Neuronal stem cell (in vitro differentiated cells): ENCODE data around the gene KRTAP22-1. TPM values are rescaled to one million over a fixed set of nuclear protein-coding genes. Genes with fewer than 3 reads are reported as not detected.

ENCODE experiments used
- DNase-seq: peaks from one replicate; pipeline ENCODE4 v3.0.0-alpha.2; 2013; ENCODE audit warnings: low spot score
- H2AFZ ChIP-seq: one replicate; pipeline ENCODE4 v1.6.1; 2013; ENCODE audit warnings: mild to moderate bottlenecking, low read length, inconsistent platforms
- H2AK5ac ChIP-seq: 2 replicates; pipeline ENCODE4 v1.6.1; 2013; ENCODE audit warnings: low read depth, mild to moderate bottlenecking, inconsistent platforms, low read length, moderate library complexity, mixed read lengths
- H2BK120ac ChIP-seq: 2 replicates; pipeline ENCODE4 v1.6.1; 2013; ENCODE audit warnings: low read depth, mild to moderate bottlenecking, inconsistent platforms, low read length, moderate library complexity, mixed read lengths
- H2BK12ac ChIP-seq: one replicate; pipeline ENCODE4 v1.6.1; 2013; ENCODE audit warnings: low read length, inconsistent platforms
- H2BK15ac ChIP-seq: 2 replicates; pipeline ENCODE4 v1.6.1; 2013; ENCODE audit warnings: mild to moderate bottlenecking, low read length, inconsistent platforms, mixed read lengths
- H2BK5ac ChIP-seq: one replicate; pipeline ENCODE4 v1.6.1; 2013; ENCODE audit warnings: inconsistent platforms, mild to moderate bottlenecking, low read length, moderate library complexity
- H3K14ac ChIP-seq: one replicate; pipeline ENCODE4 v1.6.1; 2013; ENCODE audit warnings: low read length, inconsistent platforms
- H3K18ac ChIP-seq: 2 replicates; pipeline ENCODE4 v1.6.1; 2013; ENCODE audit warnings: low read length, inconsistent platforms
- H3K23ac ChIP-seq: 2 replicates; pipeline ENCODE4 v1.6.1; 2013; ENCODE audit warnings: low read depth, mild to moderate bottlenecking, mixed read lengths, low read length, inconsistent platforms; ENCODE audit not compliant: poor library complexity
- H3K27ac ChIP-seq: replicated peaks from 3 replicates; pipeline ENCODE4 v1.5.1; 2013; ENCODE audit warnings: low read length, inconsistent platforms
- H3K27me3 ChIP-seq, 3 experiments: 2 replicates each; pipeline ENCODE4 v1.6.1; 2013; ENCODE audit warnings: low read length in 3 of 3, mild to moderate bottlenecking in 2 of 3, inconsistent platforms in 1 of 3, low read depth in 1 of 3, mixed read lengths in 1 of 3, moderate library complexity in 1 of 3; ENCODE audit not compliant: control insufficient read depth in 3 of 3, insufficient read depth in 3 of 3
- H3K36me3 ChIP-seq, 2 donors: replicated peaks in 1 of 2; 2 replicates each; pipeline ENCODE4 v1.6.1; 2013; ENCODE audit warnings: low read length in 2 of 2; ENCODE audit not compliant: control insufficient read depth in 2 of 2, insufficient read depth in 2 of 2
- H3K4ac ChIP-seq: 2 replicates; pipeline ENCODE4 v1.6.1; 2013; ENCODE audit warnings: inconsistent platforms, mild to moderate bottlenecking, low read length, moderate library complexity
- H3K4me1 ChIP-seq, 2 donors: 1 replicate in 1 of 2; 2 replicates in 1 of 2; pipeline ENCODE4 v1.6.1; 2013; ENCODE audit warnings: low read length in 2 of 2, low read depth in 1 of 2; ENCODE audit not compliant: control insufficient read depth in 2 of 2, insufficient read depth in 1 of 2
- H3K4me2 ChIP-seq: one replicate; pipeline ENCODE4 v1.6.1; 2013; ENCODE audit warnings: mild to moderate bottlenecking, low read length, inconsistent platforms; ENCODE audit not compliant: insufficient read depth, poor library complexity, severe bottlenecking
- H3K4me3 ChIP-seq, 2 donors: 2 replicates each; pipeline ENCODE4 v1.5.1; 2013; ENCODE audit warnings: low read length in 2 of 2, mild to moderate bottlenecking in 2 of 2, inconsistent platforms in 1 of 2, moderate library complexity in 1 of 2
- H3K79me1 ChIP-seq: one replicate; pipeline ENCODE4 v1.6.1; 2013; ENCODE audit warnings: low read depth, mild to moderate bottlenecking, inconsistent platforms, low read length, moderate library complexity
- H3K9ac ChIP-seq: one replicate; pipeline ENCODE4 v1.6.1; 2013; ENCODE audit warnings: mild to moderate bottlenecking, low read depth, low read length, inconsistent platforms; ENCODE audit not compliant: poor library complexity
- H3K9me3 ChIP-seq, 2 donors: replicated peaks in 1 of 2; 2 replicates each; pipeline versions ENCODE3 to v1.6.1; 2013; ENCODE audit warnings: low read length in 2 of 2, mild to moderate bottlenecking in 2 of 2, inconsistent platforms in 1 of 2, low read depth in 1 of 2, mixed read lengths in 1 of 2, moderate library complexity in 1 of 2; ENCODE audit not compliant: control insufficient read depth in 2 of 2, insufficient read depth in 1 of 2
- H4K8ac ChIP-seq: one replicate; pipeline ENCODE4 v1.6.1; 2013; ENCODE audit warnings: low read depth, mild to moderate bottlenecking, inconsistent platforms, low read length, moderate library complexity
- H4K91ac ChIP-seq: one replicate; pipeline ENCODE4 v1.6.1; 2013; ENCODE audit warnings: low read length, low read depth, mild to moderate bottlenecking, inconsistent platforms; ENCODE audit not compliant: poor library complexity
- WGBS, 2 donors: extraction: QIAGEN DNeasy Blood & Tissue Kit; methylation state at CpG; one replicate each; pipeline ENCODE4 v1.1.7; 2013; ENCODE audit warnings: missing lambda C conversion rate in 2 of 2, mixed read lengths in 1 of 2; ENCODE audit not compliant: insufficient read length in 2 of 2, insufficient replicate concordance in 1 of 2; ENCODE audit errors: extremely low coverage in 2 of 2; 5-methylcytosine and 5-hydroxymethylcytosine counted together
- polyA plus RNA-seq, 2 experiments: library from polyadenylated mRNA; stranded (reverse); fragments of 200-250 nt; gene quantifications; one replicate each; pipeline ENCODE4 v1.2.3, GENCODE V29; 2013

The KRTAP22-1 gene
- not detected for polyA plus RNA-seq (2013, experiment 1 of 2)
- polyA plus RNA-seq (2013, experiment 2 of 2): not detected

DNA sequence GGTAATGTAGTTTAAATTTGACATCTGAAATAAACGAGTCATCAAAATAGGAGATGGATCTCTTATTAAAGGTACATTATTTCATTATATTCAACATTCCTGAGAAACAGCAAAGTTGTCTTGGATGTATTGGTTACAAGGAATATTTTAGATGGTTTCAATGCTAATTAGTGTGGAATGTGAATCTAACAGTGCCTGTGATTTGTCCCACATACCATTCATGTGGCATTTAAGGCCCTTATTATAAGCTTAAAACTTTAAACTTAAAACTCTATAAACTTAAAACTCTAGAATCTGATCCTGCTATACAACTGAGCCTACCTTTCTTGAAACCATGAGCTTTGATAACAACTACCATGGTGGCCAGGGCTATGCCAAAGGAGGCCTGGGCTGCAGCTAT lies at the start of gene KRTAP22-1:
Gene KRTAP22-1 (plus strand): TSS at position 301 of the 400 bp plus-strand sequence.
- Histone ChIP-seq H3K18ac (no peak within 1 kb of the TSS), H3K23ac (no peak within 1 kb of the TSS), H3K36me3 (no peaks in the 10 kb centered on the region), H3K4me3 (no peak within 1 kb of the TSS), H3K27me3 (no peaks in the 10 kb centered on the region), H3K4ac (no peak within 1 kb of the TSS), H3K79me1 (no peaks in the 10 kb centered on the region), H3K14ac (no peak within 1 kb of the TSS), H3K9me3 (peaks cover 0 to 2% of the 10 kb centered on the region in 2 donors), H2BK12ac (no peak within 1 kb of the TSS), H3K4me2 (no peak within 1 kb of the TSS), H4K8ac (no peak within 1 kb of the TSS), H2BK15ac (no peak within 1 kb of the TSS), H4K91ac (no peak within 1 kb of the TSS), H3K4me1 (no peaks in the 10 kb centered on the region), H2BK120ac (no peak within 1 kb of the TSS), H3K9ac (no peak within 1 kb of the TSS), H2AK5ac (no peak within 1 kb of the TSS), H2AFZ (no peak within 1 kb of the TSS), H2BK5ac (no peak within 1 kb of the TSS), H3K27ac (no peak within 1 kb of the TSS)
- DNase-seq: no peak
- WGBS, 2 donors: no CpG with 5 or more reads among the region's 1 CpG

DNA sequence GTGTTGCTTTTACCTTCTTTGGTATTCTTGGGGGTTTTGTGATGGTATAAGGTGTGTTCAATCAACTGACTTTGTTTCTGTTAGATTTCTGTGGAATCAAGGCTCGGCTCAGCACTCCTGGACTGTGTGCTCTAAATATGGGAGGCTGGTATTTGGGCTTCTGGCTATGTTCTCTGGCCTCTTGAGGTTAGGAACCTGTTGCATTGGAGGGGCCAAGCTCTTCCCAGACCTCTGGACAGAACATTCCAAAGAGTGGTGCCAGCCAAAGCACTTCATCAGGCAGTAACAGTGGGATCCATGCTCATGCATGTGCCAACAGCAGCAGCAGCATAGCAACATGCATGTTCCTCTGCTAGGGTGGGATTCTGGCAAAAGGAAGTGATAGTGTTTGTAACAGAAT lies 48.1 kb upstream of the KRTAP22-1 start:
- H2AFZ ChIP-seq: no peak overlapping the region
- H2BK12ac ChIP-seq: no peak overlapping the region
- H3K23ac ChIP-seq: no peak overlapping the region
- H4K91ac ChIP-seq: peak overlapping the region; percentile 13
- no peak overlapping the region for H3K9ac ChIP-seq
- H4K8ac ChIP-seq: no peak overlapping the region
- no peak for DNase-seq
- H3K18ac ChIP-seq: peak overlapping the region; percentile 20
- H2BK15ac ChIP-seq: no peak overlapping the region
- no peak overlapping the region for H3K27ac ChIP-seq
- no peaks in the 10 kb centered on the region for H3K4me1 ChIP-seq
- no peak overlapping the region for H3K4me3 ChIP-seq
- H3K79me1 ChIP-seq: no peaks in the 10 kb centered on the region
- H2AK5ac ChIP-seq: no peak overlapping the region
- no peak overlapping the region for H2BK5ac ChIP-seq
- no peak overlapping the region for H3K4me2 ChIP-seq
- no peaks in the 10 kb centered on the region for H3K27me3 ChIP-seq
- H3K36me3 ChIP-seq: no peaks in the 10 kb centered on the region
- no peak overlapping the region for H3K4ac ChIP-seq
- no peak overlapping the region for H2BK120ac ChIP-seq
- no peak overlapping the region for H3K14ac ChIP-seq
- no peaks in the 10 kb centered on the region for H3K9me3 ChIP-seq
- no CpG with 5 or more reads among the region's 1 CpG for WGBS, 2 donors

DNA sequence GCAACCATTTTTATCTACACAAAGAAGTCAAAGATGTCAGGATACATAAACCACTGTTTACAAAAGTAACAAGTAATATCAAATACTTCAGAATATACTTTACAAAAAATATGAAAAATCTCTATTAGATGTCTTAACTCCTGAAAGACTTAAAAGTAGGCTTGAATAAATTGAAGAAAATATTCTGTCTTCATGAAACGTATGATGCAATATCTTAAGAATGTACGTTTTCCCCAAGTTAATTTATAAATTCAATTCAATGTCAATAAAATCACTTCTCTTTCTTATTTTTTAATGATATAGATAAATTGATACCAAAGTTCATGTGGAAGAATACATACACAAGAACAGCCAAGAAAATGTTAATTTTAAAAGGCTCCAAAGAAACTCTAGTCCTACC lies 45.8 kb upstream of the KRTAP22-1 start:
- H2AK5ac ChIP-seq: no peak overlapping the region
- H3K23ac ChIP-seq: no peak overlapping the region
- no peak for DNase-seq
- H3K4ac ChIP-seq: no peak overlapping the region
- H3K4me2 ChIP-seq: no peak overlapping the region
- no peak overlapping the region for H4K8ac ChIP-seq
- no peak overlapping the region for H2BK120ac ChIP-seq
- no peaks in the 10 kb centered on the region for H3K79me1 ChIP-seq
- no peaks in the 10 kb centered on the region for H3K36me3 ChIP-seq
- no peaks in the 10 kb centered on the region for H3K4me1 ChIP-seq
- H2BK15ac ChIP-seq: no peak overlapping the region
- no peaks in the 10 kb centered on the region for H3K27me3 ChIP-seq
- no peak overlapping the region for H2BK12ac ChIP-seq
- no peak overlapping the region for H3K9ac ChIP-seq
- H3K4me3 ChIP-seq: no peak overlapping the region
- no peak overlapping the region for H3K27ac ChIP-seq
- H3K14ac ChIP-seq: no peak overlapping the region
- no peak overlapping the region for H2BK5ac ChIP-seq
- no peak overlapping the region for H3K18ac ChIP-seq
- no peak overlapping the region for H4K91ac ChIP-seq
- no peaks in the 10 kb centered on the region for H3K9me3 ChIP-seq
- no peak overlapping the region for H2AFZ ChIP-seq
- WGBS, 2 donors: no CpG with 5 or more reads among the region's 2 CpGs

DNA sequence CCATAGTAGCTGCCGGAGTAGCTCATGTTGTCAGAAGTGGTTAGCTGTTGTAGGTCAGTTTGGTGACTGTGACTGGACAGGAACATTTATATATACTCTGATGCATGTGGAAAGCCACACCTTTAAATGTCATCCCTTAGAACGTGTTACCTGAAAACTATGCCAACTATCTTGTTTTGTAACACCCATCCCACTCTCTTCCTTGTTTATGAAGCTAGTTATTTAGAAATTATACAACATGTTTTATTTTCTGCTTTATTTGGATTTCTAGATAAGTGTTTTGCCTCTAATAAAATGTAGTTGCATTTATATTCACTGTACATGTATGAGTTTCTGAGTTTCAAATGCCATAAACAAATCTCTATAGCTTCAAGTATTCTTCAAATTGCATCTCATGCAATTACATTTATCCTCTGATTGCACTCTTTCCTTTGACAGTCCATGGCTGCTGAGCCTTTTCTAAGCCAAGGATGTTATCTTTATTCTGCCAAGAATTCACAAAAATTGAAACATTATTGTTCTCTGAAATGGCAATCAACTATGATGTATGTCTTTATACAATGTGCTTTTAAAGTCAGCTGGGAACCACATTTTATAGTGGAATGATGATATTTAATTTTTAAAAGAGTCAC lies 39.5 kb upstream of the KRTAP22-1 start, which contains the start of gene KRTAP19-7:
Gene KRTAP19-7 (minus strand): TSS at position 51 of the 632 bp plus-strand sequence. CDS start 25 bp downstream, at position 26.
- no peaks in the 10 kb centered on the region for H3K36me3 ChIP-seq
- H3K4me2 ChIP-seq: no peak within 1 kb of the TSS
- DNase-seq: no peak
- H2BK120ac ChIP-seq: no peak within 1 kb of the TSS
- H3K27ac ChIP-seq: no peak within 1 kb of the TSS
- H3K27me3 ChIP-seq: no peaks in the 10 kb centered on the region
- H3K4me3 ChIP-seq: no peak within 1 kb of the TSS
- no peaks in the 10 kb centered on the region for H3K79me1 ChIP-seq
- H3K23ac ChIP-seq: no peak within 1 kb of the TSS
- no peak within 1 kb of the TSS for H3K18ac ChIP-seq
- no peaks in the 10 kb centered on the region for H3K9me3 ChIP-seq
- peak within 1 kb of the TSS; percentile 89 for H2BK12ac ChIP-seq
- no peak within 1 kb of the TSS for H2BK15ac ChIP-seq
- H2AFZ ChIP-seq: no peak within 1 kb of the TSS
- no peak within 1 kb of the TSS for H2BK5ac ChIP-seq
- H4K8ac ChIP-seq: no peak within 1 kb of the TSS
- no peaks in the 10 kb centered on the region for H3K4me1 ChIP-seq
- H3K14ac ChIP-seq: no peak within 1 kb of the TSS
- no peak within 1 kb of the TSS for H2AK5ac ChIP-seq
- H3K9ac ChIP-seq: no peak within 1 kb of the TSS
- WGBS, 2 donors: no CpG with 5 or more reads among the region's 2 CpGs
- H3K4ac ChIP-seq: no peak within 1 kb of the TSS
- H4K91ac ChIP-seq: no peak within 1 kb of the TSS
